MCF 10A (cell line): ENCODE measurements around the gene HSP90AB1. TPM values are rescaled to one million over a fixed set of nuclear protein-coding genes. Genes with fewer than 3 reads are reported as not detected.

Source experiments
- Bru-seq: library from RNA; stranded (reverse); fragments of 400-500 nt; gene quantifications from one replicate; lab custom pipeline; 2021; lab: Mats Ljungman, UMichigan
- BruChase-seq, 2 experiments: library from RNA; stranded (reverse); fragments of 400-500 nt; gene quantifications; one replicate each; lab custom pipeline; 2021; lab: Mats Ljungman, UMichigan
- BruUV-seq: library from RNA; stranded (reverse); fragments of 400-500 nt; replicated peaks from 2 replicates; lab custom pipeline; 2021; lab: Mats Ljungman, UMichigan
- CTCF ChIA-PET: fragments of 300-600 bp; sonication (Branson Sonifier 250); formaldehyde crosslinking; extraction: SDS; loops from one replicate; lab custom pipeline; 2021; ENCODE audit warnings: antibody characterized with exemption, inconsistent platforms; lab: Yijun Ruan, JAX
- POLR2A ChIA-PET: fragments of 300-600, 350-650 bp; sonication (Branson Sonifier 250); formaldehyde crosslinking; extraction: SDS; loops from one replicate; lab custom pipeline; 2020; ENCODE audit warnings: antibody characterized with exemption, inconsistent platforms; lab: Yijun Ruan, JAX
- DNase-seq: peaks from one replicate; pipeline ENCODE4 v3.0.0-alpha.2; 2018; ENCODE audit not compliant: unreplicated experiment
- H3K27ac Mint-ChIP-seq: one replicate; pipeline ENCODE4 v1.8.0; 2022; ENCODE audit warnings: mild to moderate bottlenecking, low read depth, mixed read lengths; ENCODE audit not compliant: unreplicated experiment
- H3K27me3 Mint-ChIP-seq: one replicate; pipeline ENCODE4 v1.8.0; 2022; ENCODE audit warnings: mixed read lengths; ENCODE audit not compliant: insufficient read depth, unreplicated experiment
- H3K36me3 Mint-ChIP-seq: one replicate; pipeline ENCODE4 v1.8.0; 2022; ENCODE audit warnings: mild to moderate bottlenecking, moderate library complexity, mixed read lengths; ENCODE audit not compliant: insufficient read depth, unreplicated experiment
- H3K4me1 Mint-ChIP-seq: one replicate; pipeline ENCODE4 v1.8.0; 2022; ENCODE audit warnings: mixed read lengths; ENCODE audit not compliant: insufficient read depth, unreplicated experiment
- H3K4me3 Mint-ChIP-seq: one replicate; pipeline ENCODE4 v1.8.0; 2022; ENCODE audit warnings: mild to moderate bottlenecking, moderate library complexity, mixed read lengths; ENCODE audit not compliant: unreplicated experiment
- H3K9me3 Mint-ChIP-seq: one replicate; pipeline ENCODE4 v1.8.0; 2022; ENCODE audit warnings: mixed read lengths; ENCODE audit not compliant: unreplicated experiment
- intact Hi-C: fragments of 100-400 bp; cut with micrococcal nuclease; formaldehyde crosslinking; loops from 2 replicates; pipeline ENCODE4 v1.14.1; 2022
- long read RNA-seq: library from polyadenylated mRNA; stranded (forward); transcript quantifications from one replicate; pipeline ENCODE4 v2.0.0, GENCODE V29; 2022
- total RNA-seq: library from RNA; stranded (reverse); gene quantifications from 2 replicates; pipeline ENCODE4 v1.2.3, GENCODE V29; 2022
- TF ChIP-seq, protein P1 (sequence below): fragments of 200-600 bp; IDR thresholded peaks from one replicate; pipeline ENCODE4 v1.8.0; 2022; ENCODE audit warnings: antibody characterized with exemption, mild to moderate bottlenecking; ENCODE audit not compliant: unreplicated experiment

Gene HSP90AB1
- total RNA-seq (546 and 577 TPM in 2 replicates), Bru-seq, nascent RNA (percentile 99 among the genes with signal in this experiment), BruChase-seq, experiment 1, labeled RNA remaining after a 6-hour chase (percentile 100 among the genes with signal in this experiment), BruChase-seq, experiment 2, labeled RNA remaining after a 2-hour chase (percentile 100 among the genes with signal in this experiment)
- long read RNA-seq, transcript HSP90AB1-201 (12 exons, 2,582 nt): minor isoform, 8 of 2,064 reads
- long read RNA-seq, transcript HSP90AB1-203 (12 exons, 2,572 nt): major isoform, 1,950 of 2,064 reads
- long read RNA-seq, partial matches to known transcripts: 60 of 2,064 reads
- long read RNA-seq, other reads (novel, unspliced or antisense): 44 of 2,064 reads

DNA sequence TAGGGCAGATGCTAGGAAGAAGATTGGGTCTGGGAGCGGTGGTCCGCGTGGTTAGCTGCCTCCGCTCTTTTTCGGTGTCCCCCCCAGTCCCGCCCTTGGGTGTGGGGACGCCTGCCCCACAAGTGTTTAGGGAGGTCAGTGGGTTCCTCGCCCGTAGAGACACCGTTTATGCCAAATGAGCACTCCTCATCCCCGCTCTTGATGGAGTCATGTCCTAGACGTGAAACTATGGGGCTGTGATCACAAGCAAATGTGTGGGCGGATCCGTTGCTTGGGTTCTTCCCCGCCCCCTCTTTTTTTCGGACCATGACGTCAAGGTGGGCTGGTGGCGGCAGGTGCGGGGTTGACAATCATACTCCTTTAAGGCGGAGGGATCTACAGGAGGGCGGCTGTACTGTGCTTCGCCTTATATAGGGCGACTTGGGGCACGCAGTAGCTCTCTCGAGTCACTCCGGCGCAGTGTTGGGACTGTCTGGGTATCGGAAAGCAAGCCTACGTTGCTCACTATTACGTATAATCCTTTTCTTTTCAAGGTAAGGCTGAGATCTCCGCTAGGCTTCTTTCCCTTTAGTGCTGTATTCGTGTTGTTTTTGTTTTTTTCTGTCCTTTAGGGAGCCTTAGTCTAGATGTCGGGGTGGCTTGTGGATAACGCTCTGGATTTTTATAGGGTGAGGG is at the start of gene HSP90AB1:
Gene HSP90AB1 (plus strand): TSS at position 439 of the 675 bp plus-strand sequence. CDS start 1,529 bp downstream, outside the sequence.
- peak; percentile 98 for DNase-seq
- no peaks in the 10 kb centered on the region for H3K9me3 Mint-ChIP-seq
- intact Hi-C loops: loop anchor here (1.0 to 10.0 kb wide), 3 partner anchors 10 to 472 kb away; partner anchors contain the start of gene VEGFA
- CTCF ChIA-PET: interaction anchor here (0.7 to 3.6 kb wide), 8 partner anchors 9 to 602 kb away, joined by 3 to 16 read pairs (median 12); partner anchors contain the start of gene SLC35B2
- peaks cover 54% of the 10 kb centered on the region for H3K36me3 Mint-ChIP-seq
- H3K27ac Mint-ChIP-seq: peak within 1 kb of the TSS; percentile 99
- peaks cover 35% of the 10 kb centered on the region for H3K4me1 Mint-ChIP-seq
- TF ChIP-seq, protein P1, sequence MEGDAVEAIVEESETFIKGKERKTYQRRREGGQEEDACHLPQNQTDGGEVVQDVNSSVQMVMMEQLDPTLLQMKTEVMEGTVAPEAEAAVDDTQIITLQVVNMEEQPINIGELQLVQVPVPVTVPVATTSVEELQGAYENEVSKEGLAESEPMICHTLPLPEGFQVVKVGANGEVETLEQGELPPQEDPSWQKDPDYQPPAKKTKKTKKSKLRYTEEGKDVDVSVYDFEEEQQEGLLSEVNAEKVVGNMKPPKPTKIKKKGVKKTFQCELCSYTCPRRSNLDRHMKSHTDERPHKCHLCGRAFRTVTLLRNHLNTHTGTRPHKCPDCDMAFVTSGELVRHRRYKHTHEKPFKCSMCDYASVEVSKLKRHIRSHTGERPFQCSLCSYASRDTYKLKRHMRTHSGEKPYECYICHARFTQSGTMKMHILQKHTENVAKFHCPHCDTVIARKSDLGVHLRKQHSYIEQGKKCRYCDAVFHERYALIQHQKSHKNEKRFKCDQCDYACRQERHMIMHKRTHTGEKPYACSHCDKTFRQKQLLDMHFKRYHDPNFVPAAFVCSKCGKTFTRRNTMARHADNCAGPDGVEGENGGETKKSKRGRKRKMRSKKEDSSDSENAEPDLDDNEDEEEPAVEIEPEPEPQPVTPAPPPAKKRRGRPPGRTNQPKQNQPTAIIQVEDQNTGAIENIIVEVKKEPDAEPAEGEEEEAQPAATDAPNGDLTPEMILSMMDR: no peak
- no peaks in the 10 kb centered on the region for H3K27me3 Mint-ChIP-seq
- POLR2A ChIA-PET: interaction anchor here (0.5 to 5.0 kb wide), 29 partner anchors 9 to 1318 kb away, joined by 3 to 121 read pairs (median 5); partner anchors contain the start of genes AARS2, ABCC10, CDC5L and CNPY3
- TSS peak; percentile 31 for BruUV-seq
- H3K4me3 Mint-ChIP-seq: peak within 1 kb of the TSS; percentile 95

- H3K4me3 Mint-ChIP-seq: no peak overlapping the region
- intact Hi-C loops: no loop called here
- H3K4me1 Mint-ChIP-seq: peaks cover 14% of the 10 kb centered on the region
- no peaks in the 10 kb centered on the region for H3K36me3 Mint-ChIP-seq
- ChIA-PET CTCF (interaction anchor here (0.6 kb wide), 1 partner anchor 47 kb away, joined by 3 read pairs; no protein-coding TSS in a partner anchor), POLR2A (interaction anchor here (0.6 to 1.2 kb wide), 3 partner anchors 10 to 208 kb away, joined by 4 read pairs; no protein-coding TSS in a partner anchor)
- TF ChIP-seq, protein P1: no peak
- H3K27ac Mint-ChIP-seq: no peak overlapping the region
- no TSS peak for BruUV-seq
- no peak for DNase-seq
- H3K27me3 Mint-ChIP-seq: no peaks in the 10 kb centered on the region
- H3K9me3 Mint-ChIP-seq: no peaks in the 10 kb centered on the region
Measured at GRCh38 chr6:44198684-44199083, 48.2 kb upstream of the HSP90AB1 start.

GRCh38 chr6:44199883-44200282 is 47.0 kb upstream of the HSP90AB1 start:
- peaks cover 20% of the 10 kb centered on the region for H3K4me1 Mint-ChIP-seq
- no peaks in the 10 kb centered on the region for H3K9me3 Mint-ChIP-seq
- H3K27ac Mint-ChIP-seq: no peak overlapping the region
- H3K4me3 Mint-ChIP-seq: no peak overlapping the region
- CTCF ChIA-PET: interaction anchor here (0.6 to 1.7 kb wide), 2 partner anchors 27 to 139 kb away, joined by 3 to 8 read pairs; no protein-coding TSS in a partner anchor
- intact Hi-C loops: no loop called here
- H3K27me3 Mint-ChIP-seq: no peaks in the 10 kb centered on the region
- no peaks in the 10 kb centered on the region for H3K36me3 Mint-ChIP-seq
- TF ChIP-seq, protein P1: no peak
- no TSS peak for BruUV-seq
- no peak for DNase-seq
- POLR2A ChIA-PET: interaction anchor here (1.2 to 2.7 kb wide), 2 partner anchors 48 to 66 kb away, joined by 4 to 17 read pairs; partner anchors contain the start of gene HSP90AB1
